Ishikawa (cell line): Measurements from ENCODE around the gene AP4E1.

Experiments used
- CEBPB ChIP-seq: IDR thresholded peaks from 2 replicates; pipeline ENCODE4 v1.6.1; 2012
- CREB1 ChIP-seq: IDR thresholded peaks from 2 replicates; pipeline ENCODE4 v1.6.1; 2012; ENCODE audit warnings: low read depth
- EGR1 ChIP-seq: IDR thresholded peaks from 2 replicates; pipeline ENCODE4 v1.6.1; 2012
- EP300 ChIP-seq: IDR thresholded peaks from 2 replicates; pipeline ENCODE4 v1.6.1; 2012; ENCODE audit warnings: borderline replicate concordance
- FOXM1 ChIP-seq: IDR thresholded peaks from 2 replicates; pipeline ENCODE4 v1.6.1; 2012; ENCODE audit warnings: low read depth, borderline replicate concordance
- NFIC ChIP-seq: IDR thresholded peaks from 2 replicates; pipeline ENCODE4 v1.6.1; 2012
- RAD21 ChIP-seq: IDR thresholded peaks from 2 replicates; pipeline ENCODE4 v1.6.1; 2012; ENCODE audit warnings: low read depth
- TAF1 ChIP-seq: IDR thresholded peaks from 2 replicates; pipeline ENCODE4 v1.6.1; 2012; ENCODE audit warnings: low read depth, mild to moderate bottlenecking
- TEAD4 ChIP-seq: IDR thresholded peaks from 2 replicates; pipeline ENCODE4 v1.6.1; 2012
- YY1 ChIP-seq: IDR thresholded peaks from 2 replicates; pipeline ENCODE4 v1.6.1; 2012; ENCODE audit warnings: low read depth
- ZBTB7A ChIP-seq: IDR thresholded peaks from 2 replicates; pipeline ENCODE4 v1.6.1; 2012; ENCODE audit warnings: low read depth
- TF ChIP-seq, protein P1 (sequence below): IDR thresholded peaks from 2 replicates; pipeline ENCODE4 v1.6.1; 2012
- TF ChIP-seq, protein P2 (sequence below): IDR thresholded peaks from 2 replicates; pipeline ENCODE4 v1.6.1; 2012
- TF ChIP-seq, protein P3 (sequence below): IDR thresholded peaks from 2 replicates; pipeline ENCODE4 v1.6.1; 2012; ENCODE audit warnings: low read depth, mild to moderate bottlenecking

AP4E1 gene

DNA sequence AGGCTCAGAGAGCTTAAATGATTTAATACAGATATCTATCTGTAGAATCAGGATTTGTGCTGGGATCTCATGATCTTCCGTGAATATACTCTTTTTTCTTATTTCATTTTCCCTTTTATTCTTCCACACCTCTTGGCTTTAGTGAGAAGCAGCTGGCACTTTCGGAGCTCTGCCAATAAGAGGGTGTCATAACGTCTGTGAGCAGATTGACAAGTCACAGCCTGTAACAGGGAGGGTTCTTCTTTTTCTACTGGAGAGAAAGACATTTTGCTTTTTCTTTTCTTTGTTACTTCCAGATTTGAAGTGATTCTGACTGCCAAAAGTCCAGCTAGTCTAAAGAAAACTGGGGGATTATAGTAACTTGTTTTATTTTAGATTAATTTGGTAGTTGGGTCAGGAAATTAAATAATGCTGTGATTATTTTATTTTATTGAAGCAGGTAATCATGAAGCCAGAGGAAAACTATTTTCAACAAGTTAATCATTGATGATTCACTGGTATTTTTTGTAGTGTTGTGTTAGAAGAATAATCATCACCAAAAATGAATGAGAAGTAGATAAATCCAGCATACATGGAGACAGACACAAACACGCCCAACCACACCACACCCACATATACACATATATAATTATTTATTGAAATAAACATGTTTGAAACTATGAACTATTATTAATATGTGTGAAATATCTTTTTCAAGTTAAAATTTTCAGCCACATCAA is 116.4 kb downstream of the AP4E1 start:
- TF ChIP-seq, protein P1, sequence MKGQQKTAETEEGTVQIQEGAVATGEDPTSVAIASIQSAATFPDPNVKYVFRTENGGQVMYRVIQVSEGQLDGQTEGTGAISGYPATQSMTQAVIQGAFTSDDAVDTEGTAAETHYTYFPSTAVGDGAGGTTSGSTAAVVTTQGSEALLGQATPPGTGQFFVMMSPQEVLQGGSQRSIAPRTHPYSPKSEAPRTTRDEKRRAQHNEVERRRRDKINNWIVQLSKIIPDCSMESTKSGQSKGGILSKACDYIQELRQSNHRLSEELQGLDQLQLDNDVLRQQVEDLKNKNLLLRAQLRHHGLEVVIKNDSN: no peak
- TF ChIP-seq TEAD4 (no peak), ZBTB7A (no peak), EGR1 (no peak), TAF1 (no peak), FOXM1 (no peak), YY1 (no peak), CEBPB (no peak), EP300 (no peak), RAD21 (no peak), NFIC (no peak), CREB1 (no peak)
- TF ChIP-seq, protein P2, sequence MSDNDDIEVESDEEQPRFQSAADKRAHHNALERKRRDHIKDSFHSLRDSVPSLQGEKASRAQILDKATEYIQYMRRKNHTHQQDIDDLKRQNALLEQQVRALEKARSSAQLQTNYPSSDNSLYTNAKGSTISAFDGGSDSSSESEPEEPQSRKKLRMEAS: no peak
- TF ChIP-seq, protein P3, sequence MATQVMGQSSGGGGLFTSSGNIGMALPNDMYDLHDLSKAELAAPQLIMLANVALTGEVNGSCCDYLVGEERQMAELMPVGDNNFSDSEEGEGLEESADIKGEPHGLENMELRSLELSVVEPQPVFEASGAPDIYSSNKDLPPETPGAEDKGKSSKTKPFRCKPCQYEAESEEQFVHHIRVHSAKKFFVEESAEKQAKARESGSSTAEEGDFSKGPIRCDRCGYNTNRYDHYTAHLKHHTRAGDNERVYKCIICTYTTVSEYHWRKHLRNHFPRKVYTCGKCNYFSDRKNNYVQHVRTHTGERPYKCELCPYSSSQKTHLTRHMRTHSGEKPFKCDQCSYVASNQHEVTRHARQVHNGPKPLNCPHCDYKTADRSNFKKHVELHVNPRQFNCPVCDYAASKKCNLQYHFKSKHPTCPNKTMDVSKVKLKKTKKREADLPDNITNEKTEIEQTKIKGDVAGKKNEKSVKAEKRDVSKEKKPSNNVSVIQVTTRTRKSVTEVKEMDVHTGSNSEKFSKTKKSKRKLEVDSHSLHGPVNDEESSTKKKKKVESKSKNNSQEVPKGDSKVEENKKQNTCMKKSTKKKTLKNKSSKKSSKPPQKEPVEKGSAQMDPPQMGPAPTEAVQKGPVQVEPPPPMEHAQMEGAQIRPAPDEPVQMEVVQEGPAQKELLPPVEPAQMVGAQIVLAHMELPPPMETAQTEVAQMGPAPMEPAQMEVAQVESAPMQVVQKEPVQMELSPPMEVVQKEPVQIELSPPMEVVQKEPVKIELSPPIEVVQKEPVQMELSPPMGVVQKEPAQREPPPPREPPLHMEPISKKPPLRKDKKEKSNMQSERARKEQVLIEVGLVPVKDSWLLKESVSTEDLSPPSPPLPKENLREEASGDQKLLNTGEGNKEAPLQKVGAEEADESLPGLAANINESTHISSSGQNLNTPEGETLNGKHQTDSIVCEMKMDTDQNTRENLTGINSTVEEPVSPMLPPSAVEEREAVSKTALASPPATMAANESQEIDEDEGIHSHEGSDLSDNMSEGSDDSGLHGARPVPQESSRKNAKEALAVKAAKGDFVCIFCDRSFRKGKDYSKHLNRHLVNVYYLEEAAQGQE: no peak

DNA sequence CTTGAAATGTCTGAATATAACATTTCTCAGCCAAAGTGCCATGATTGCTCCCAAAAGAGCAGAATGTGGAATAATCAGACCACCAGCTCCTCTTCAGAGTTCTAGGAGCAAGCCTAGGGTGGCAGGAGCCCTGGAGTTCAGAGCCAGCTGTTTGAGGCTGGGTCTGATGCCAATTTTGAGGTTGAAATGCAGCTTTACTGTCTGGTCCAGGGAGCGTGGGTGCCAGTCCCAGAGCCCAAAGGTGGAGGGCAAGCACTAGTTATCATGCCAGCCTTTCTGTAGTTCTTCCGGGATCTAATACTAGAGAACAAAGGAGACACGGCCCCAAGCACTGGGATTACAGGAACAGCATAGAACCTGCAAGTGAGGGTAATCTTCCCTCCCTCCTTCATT is 117.0 kb downstream of the AP4E1 start:
- TF ChIP-seq, protein P1: no peak
- TF ChIP-seq, protein P2: no peak
- TF ChIP-seq, protein P3: no peak
- TF ChIP-seq ZBTB7A (no peak), FOXM1 (no peak), EP300 (no peak), RAD21 (no peak), NFIC (no peak), TAF1 (no peak)

DNA sequence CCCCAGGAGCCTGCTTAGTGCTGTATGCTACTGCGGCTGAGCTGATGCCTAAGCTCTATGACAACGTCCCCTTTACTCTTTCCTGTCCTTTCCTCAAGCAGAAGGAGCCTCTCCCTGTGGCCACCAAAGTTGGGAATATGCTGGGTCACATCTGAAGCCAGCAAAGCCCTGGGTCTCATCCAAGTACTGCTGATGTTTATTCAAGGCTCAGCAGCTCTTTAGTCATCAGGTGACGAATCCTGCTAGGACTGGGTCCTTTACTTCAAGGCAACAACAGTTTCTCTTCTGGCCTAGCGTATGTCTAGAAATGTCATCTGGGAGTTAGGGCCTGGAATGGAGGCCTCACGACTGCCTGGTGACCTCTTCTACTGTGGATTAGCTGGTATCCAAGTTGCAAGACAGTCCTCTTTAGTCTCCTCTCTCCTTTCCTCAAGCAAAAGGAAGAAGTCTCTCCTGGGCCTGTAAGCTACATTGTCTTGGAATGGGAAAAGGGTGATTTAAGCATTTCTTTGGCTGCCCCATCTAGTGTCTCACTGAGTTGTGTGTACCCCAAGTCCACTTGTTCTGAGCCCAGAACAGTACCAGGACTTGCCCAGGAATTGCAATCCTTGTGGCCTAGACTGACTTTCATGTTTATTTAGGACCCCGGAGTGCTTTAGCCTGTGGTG is 122.3 kb downstream of the AP4E1 start:
- no peak for TF ChIP-seq CEBPB
- TF ChIP-seq, protein P3: no peak

DNA sequence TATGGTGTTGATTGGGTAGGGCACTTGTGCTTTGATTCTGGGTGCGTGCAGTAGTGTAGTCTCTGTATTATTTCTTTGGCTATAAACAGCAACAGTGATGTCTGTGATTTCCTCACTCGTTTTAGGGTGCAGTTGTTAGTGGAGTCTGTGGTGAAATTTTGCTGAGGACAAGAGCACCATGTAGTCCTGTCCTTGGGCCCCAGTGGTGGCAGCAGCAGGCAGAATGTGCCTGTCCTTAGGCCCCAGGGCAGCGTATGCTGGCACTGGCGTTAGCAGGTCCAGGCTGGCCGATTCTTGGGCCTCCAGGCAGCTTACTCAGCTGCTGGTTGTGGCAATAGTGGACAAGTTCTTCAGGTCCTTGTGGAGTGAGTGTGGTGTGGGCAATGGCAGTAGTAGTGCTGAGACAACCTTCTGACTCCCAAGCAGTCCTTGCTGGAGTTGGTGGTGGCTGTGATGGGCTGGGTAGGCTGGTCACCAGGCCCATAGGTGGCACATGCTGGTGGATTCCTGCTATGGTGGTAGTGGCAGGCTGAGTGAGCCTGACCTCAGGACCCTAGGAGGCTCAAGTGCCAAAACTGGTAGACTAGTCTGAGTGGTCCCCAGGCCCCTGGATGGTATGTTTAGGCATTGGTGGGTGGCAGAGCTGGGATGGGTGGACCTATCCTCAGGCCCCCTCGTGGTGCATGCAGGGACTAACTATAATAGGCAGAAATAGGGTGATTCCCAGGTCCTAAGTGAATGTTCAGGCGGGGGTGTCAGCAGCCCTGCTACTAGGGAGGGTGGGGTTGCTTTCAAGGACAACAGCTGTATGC is 129.9 kb downstream of the AP4E1 start:
- no peak for TF ChIP-seq RAD21
- TF ChIP-seq ZBTB7A: no peak
- TF ChIP-seq EP300: no peak
- TF ChIP-seq FOXM1: no peak
- no peak for TF ChIP-seq CEBPB
- TF ChIP-seq, protein P2: no peak
